Astrocyte (in vitro differentiated cells and primary cell): ENCODE measurements around the gene ESRRB.

Experiments
- CTCF ChIP-seq: IDR thresholded peaks from 2 replicates; pipeline ENCODE4 v1.5.1; 2011; ENCODE audit warnings: low read depth, mild to moderate bottlenecking, inconsistent platforms, low read length, moderate library complexity; ENCODE audit not compliant: insufficient read depth
- EZH2 ChIP-seq: IDR thresholded peaks from 2 replicates; pipeline ENCODE4 v1.6.1; 2012; ENCODE audit warnings: mild to moderate bottlenecking, low read length, inconsistent platforms; ENCODE audit not compliant: insufficient read depth

- TF ChIP-seq CTCF (no peak), EZH2 (no peak)
Observed at GRCh38 chr14:76498463-76498935, 122.6 kb downstream of the ESRRB start.
